GM19239 (cell line): ENCODE measurements around the gene SERPIND1.
"Not testable (repeated sequence)": the region's sequence is repeated elsewhere in the genome, so short reads cannot be mapped to it uniquely, and the experiment has no call there.

Experiments
- DNase-seq: peaks from one replicate; pipeline ENCODE4 v3.0.0; 2011; ENCODE audit warnings: low spot score; ENCODE audit not compliant: insufficient read length
- FAIRE-seq: peaks from 2 replicates; lab custom pipeline; 2011; peaks lifted over from hg19 to GRCh38; lab: Jason Lieb, UNC

SERPIND1 gene

GRCh38 chr22:20769496-20769826 is 4.5 kb upstream of the SERPIND1 start:
- not testable (repeated sequence) for FAIRE-seq, DNase-seq

DNA sequence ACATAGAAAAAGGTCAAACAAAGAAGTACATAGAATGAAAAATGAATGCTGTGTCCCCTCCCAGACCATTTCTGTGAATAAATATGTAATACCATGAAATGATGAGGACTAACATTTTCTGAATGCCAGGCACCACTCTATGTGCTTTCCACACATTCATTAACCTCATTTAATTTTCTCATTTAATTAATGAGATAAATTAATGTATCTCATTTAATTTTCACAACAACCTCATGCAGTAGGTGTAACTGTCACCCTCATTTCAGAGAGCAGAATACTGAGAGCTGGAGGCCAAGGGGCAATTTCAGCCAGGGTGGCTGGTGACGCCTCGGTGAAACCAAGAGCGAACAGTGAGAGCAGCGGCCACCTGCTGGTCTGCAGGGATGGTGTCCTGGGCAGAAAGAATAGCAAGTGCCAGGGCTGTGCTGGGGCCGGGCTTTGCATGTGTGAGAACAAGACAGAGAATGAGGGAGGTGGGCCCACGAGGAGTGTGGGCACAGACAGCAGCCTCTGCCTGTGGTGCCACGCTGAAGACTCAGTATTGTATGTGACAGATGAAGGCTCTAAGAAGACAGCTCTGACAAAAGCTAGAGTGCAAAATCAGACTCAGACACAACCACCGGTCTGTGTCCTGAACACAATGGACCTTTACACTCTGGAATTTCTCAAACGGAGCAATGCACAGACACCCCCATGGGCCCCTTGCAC is 1.8 kb upstream of the SERPIND1 start:
- DNase-seq, result no peak
- FAIRE-seq, result no peak

GRCh38 chr22:20774882-20775281 is 969 bp downstream of the SERPIND1 start:
- no peak for DNase-seq

DNA sequence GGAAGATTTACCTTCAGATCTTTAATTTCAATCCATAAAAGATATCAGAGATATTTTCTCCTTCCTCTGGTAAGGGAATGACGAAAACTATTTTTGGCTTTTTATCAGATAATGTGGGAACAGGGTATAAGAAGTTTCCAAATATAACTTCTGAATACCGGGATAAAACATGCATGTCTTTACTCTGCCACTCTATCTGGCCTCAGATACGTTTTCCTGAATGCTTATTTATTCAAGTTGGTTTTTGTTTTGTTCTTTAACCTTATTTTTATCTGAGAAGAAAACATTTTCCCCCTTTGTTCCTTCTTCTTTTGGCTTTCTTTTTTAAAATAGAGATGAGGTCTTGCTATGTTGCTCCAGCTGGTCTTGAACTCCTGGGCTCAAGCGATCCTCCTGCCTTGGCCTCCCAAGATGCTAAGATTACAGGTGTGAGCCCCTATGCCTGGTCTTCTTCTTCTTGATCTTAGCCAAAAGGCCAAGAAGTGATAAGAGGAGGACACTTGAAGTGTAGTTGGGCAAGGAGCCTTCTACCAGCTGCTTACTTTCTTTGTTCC is 1.5 kb downstream of the SERPIND1 start:
- FAIRE-seq (no peak), DNase-seq (no peak)

More at GRCh38 chr22:20774882-20775281, 969 bp downstream of the SERPIND1 start:
- FAIRE-seq, result no peak

DNA sequence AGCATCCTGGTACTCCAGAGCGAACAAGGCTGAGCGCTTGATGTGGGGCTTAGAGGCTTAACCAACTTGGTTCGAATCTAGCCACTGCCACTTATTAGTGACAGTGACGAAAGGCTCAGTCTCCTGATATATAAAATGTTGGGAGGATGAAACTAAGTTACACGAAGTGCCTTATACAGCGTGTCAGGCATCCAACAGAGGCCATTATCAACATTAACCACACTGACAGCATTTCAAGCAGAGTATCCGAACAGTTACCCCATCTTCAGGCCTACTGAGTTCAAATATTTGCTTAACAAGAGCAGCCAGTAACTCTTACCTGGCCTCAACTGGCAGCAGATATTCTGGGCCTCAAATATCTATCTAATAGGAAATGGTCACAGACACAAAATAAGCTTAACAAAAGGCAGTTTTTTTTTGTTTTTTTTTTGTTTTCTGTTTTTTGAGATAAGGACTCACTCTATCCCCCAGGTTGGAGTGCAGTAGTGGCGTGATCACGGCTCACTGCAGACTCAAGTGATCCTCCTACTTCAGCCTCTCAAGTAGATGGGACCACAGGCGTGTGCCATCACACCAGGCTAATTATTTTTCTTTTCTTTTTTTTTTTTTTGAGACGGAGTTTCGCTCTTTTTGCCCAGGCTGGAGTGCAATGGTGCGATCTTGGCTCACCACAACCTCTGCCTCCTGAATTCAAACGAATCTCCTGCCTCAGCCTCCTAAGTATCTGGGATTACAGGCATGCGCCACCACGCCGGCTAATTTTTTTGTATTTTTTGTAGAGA is 2.9 kb downstream of the SERPIND1 start:
- FAIRE-seq (no peak), DNase-seq (no peak)

- FAIRE-seq, result no peak
- no peak for DNase-seq
These were observed 3.7 kb downstream of the SERPIND1 start for GRCh38 chr22:20777420-20778177.

DNA sequence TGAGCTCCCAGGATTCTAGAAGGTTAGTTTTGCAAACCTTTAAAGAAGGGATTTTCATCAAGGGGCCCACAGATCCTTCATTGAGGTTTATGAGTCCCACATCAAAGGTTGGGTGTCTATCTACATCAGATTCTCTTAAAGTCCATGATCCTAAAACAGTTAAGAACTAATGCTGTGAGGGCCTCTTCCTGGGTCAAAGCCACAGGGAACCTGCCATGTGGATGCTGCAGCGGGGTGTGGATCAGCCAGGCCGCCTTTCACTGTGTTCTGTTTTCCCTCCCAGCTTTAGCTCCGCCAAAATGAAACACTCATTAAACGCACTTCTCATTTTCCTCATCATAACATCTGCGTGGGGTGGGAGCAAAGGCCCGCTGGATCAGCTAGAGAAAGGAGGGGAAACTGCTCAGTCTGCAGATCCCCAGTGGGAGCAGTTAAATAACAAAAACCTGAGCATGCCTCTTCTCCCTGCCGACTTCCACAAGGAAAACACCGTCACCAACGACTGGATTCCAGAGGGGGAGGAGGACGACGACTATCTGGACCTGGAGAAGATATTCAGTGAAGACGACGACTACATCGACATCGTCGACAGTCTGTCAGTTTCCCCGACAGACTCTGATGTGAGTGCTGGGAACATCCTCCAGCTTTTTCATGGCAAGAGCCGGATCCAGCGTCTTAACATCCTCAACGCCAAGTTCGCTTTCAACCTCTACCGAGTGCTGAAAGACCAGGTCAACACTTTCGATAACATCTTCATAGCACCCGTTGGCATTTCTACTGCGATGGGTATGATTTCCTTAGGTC is 5.3 kb downstream of the SERPIND1 start:
- no peak for FAIRE-seq

GRCh38 chr22:20779818-20780158 is 5.9 kb downstream of the SERPIND1 start:
- DNase-seq (no peak), FAIRE-seq (no peak)

More for the DNA sequence above, 5.3 kb downstream of the SERPIND1 start:
- no peak for DNase-seq

- DNase-seq (no peak), FAIRE-seq (no peak)
These were observed 7.5 kb downstream of the SERPIND1 start for GRCh38 chr22:20781272-20781990.

DNA sequence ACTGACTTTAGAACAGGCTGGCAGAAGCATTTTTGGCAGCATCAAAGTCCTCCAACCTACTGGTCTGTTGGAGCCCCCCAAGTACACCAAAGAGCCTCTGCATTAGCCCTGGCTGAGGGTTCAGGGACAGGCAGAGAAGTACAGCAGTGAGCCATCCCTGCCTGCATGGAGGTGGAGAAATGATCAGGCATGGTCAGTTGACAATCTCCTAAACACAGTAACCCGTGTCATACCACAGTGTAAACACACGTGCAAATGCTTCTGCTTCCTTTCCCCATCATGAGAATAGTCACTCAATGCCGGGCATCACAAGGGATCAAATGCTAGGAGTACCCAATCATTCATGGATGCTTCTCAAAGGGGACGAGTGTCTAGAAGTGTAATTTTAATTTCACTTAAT is 8.2 kb downstream of the SERPIND1 start:
- FAIRE-seq (no peak), DNase-seq (no peak)

DNA sequence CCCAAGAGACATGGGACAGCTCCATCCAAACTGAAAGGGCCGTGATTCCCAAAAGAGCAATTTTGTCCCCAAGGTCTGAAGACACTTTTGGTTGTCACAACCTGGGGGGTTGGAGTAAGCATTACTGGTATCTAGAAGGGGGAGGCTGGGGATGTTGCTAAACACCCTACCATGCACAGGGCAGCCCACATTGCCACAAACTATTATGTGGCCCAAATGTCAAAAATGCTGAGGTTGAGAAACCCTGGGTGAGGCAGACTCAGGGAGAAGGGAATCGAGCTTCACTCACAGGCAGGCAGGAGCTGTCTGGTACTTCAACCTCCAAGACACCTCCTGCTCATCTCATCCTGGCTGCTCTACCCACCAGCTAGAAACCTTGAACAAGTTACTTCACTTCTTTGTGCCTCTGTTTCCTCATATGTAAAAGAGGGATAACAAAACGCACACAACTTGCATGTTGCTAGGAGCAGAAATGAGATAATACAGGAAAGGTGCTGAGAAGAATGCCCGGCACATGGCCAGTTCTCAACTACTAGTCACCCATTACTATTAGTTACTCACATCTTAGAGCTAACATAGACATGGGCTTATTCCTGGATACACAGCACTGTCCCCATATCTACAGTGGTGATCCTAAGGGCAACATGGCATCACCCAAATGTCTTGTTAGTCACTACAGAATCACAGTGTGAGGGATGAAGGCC is 8.8 kb downstream of the SERPIND1 start:
- DNase-seq (no peak), FAIRE-seq (no peak)

DNA sequence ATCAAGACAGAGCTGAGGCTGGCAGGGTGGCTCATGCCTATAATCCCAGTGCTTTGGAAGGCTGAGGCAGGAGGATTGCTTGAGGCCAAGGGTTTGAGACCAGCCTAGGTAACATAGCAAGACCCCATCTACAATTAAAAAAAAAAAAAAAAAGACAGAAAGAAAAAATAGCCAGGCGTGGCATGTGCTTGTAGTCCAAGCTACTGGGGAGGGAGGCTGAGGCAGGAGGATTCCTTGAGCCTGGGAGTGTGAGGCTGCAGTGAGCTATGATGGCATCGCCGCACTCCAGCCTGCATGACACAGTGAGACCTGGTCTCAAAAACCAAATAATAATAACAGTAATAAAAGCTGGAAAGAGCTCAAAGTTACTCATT is 9.4 kb downstream of the SERPIND1 start:
- no peak for DNase-seq
- no peak for FAIRE-seq

DNA sequence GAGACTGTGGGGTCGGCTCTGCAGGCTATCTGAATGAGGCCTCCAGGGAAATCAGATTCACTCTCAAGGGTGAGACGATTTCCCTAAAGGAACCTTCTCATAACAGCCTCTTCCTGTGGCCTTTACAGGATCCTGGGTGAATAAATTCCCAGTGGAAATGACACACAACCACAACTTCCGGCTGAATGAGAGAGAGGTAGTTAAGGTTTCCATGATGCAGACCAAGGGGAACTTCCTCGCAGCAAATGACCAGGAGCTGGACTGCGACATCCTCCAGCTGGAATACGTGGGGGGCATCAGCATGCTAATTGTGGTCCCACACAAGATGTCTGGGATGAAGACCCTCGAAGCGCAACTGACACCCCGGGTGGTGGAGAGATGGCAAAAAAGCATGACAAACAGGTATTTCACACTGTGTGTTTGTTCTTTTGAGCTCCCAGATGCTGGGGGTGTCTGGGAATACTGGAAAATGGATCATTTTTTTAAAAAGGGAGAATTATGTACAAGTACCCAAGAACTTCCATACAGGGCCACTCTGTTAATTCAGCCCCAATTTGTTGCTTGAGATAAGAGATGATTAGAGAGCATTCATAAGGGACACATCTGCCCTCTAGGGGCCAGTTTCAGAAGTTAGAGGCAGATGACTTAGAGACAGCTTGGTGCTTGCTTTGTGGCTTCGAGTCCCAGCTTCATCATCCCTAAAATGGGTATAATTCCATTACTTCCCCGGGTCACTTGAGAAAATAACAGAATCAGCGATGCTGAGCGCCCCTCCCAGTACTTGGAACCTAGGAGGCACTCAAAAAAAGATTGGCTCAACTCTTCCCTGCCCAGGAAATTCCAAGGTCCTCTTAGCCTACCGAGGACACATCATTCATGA is 10.2 kb downstream of the SERPIND1 start:
- peak; percentile 53 for DNase-seq
- peak; percentile 74 for FAIRE-seq

DNA sequence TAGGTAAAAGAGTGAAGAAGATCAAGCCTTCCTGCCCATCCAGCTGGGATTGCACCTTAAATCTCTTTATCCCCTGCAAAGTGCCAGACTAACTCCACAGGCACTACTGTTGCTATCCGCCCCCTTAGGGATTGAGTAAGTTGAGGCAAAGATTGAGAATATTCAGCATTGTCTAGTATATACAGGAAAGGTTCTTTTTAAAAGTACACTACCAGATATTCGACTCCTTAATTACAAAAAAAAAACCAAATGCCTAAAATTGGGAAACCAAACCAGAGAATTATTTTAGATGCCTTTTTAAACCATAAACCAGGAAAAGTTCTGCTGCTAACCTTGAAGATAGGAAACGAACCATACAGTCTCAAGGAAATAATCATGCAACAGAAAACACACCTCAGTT is 11.5 kb downstream of the SERPIND1 start:
- DNase-seq, result no peak
- FAIRE-seq, result no peak

DNA sequence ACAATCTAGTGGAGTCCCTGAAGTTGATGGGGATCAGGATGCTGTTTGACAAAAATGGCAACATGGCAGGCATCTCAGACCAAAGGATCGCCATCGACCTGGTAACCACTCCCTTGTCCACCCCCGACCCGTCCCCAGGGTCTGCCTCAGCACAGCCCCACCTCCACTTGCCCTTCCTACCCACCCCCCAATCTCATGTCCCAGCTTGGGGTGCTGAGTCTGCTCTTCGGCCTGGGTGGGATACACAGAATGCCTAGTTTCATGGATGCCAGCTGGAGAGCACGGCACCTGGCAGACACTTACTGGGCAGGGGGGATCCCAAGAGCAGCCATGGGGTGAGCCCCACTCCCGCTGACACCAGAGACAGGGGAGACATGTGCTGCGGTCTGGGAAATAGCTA is 12.1 kb downstream of the SERPIND1 start:
- FAIRE-seq, result no peak
- DNase-seq, result no peak

- FAIRE-seq (no peak), DNase-seq (no peak)
These were observed 12.6 kb downstream of the SERPIND1 start for GRCh38 chr22:20786536-20786979.

- FAIRE-seq (no peak), DNase-seq (no peak)
These were observed 13.3 kb downstream of the SERPIND1 start for GRCh38 chr22:20787223-20787622.
